Spleen (tissue), 11 donors: ENCODE data around the gene NBEA. TPM values are rescaled to one million over a fixed set of nuclear protein-coding genes. Genes with fewer than 3 reads are reported as not detected.

Experiments
- DNase-seq: peaks from one replicate; pipeline ENCODE4 v3.0.0-alpha.2; 2020
- H3K27ac ChIP-seq, 8 donors: fragments of 200-600 bp; sonication (generic) in 7 of 8; 1 replicate in 4 of 8; 2 replicates in 4 of 8; pipeline versions ENCODE4 v1.5.0 to v1.8.0; 2016 to 2021; ENCODE audit warnings: inconsistent platforms in 4 of 8, mild to moderate bottlenecking in 4 of 8, moderate library complexity in 1 of 8
- H3K27me3 ChIP-seq, 7 donors: fragments of 200-600 bp; sonication (generic) in 6 of 7; replicated peaks in 1 of 7; 1 replicate in 4 of 7; 2 replicates in 3 of 7; pipeline versions ENCODE4 v1.5.0 to v1.8.0; 2016 to 2021; ENCODE audit warnings: inconsistent platforms in 3 of 7, mild to moderate bottlenecking in 1 of 7
- H3K36me3 ChIP-seq, 6 donors: fragments of 200-600 bp; sonication (generic) in 5 of 6; 1 replicate in 4 of 6; 2 replicates in 2 of 6; pipeline versions ENCODE4 v1.5.0 to v1.8.0; 2016 to 2021; ENCODE audit warnings: inconsistent platforms in 2 of 6
- H3K4me1 ChIP-seq, 6 donors: fragments of 200-600 bp; sonication (generic) in 5 of 6; 1 replicate in 3 of 6; 2 replicates in 3 of 6; pipeline versions ENCODE4 v1.5.0 to v1.8.0; 2016 to 2021; ENCODE audit warnings: inconsistent platforms in 3 of 6
- H3K4me3 ChIP-seq, 8 donors: fragments of 200-600 bp; sonication (generic) in 7 of 8; 1 replicate in 4 of 8; 2 replicates in 4 of 8; pipeline versions ENCODE4 v1.5.0 to v1.8.0; 2016 to 2021; ENCODE audit warnings: inconsistent platforms in 4 of 8, mild to moderate bottlenecking in 4 of 8, moderate library complexity in 2 of 8
- H3K9me3 ChIP-seq, 8 donors: fragments of 200-600 bp; sonication (generic) in 7 of 8; 1 replicate in 4 of 8; 2 replicates in 4 of 8; pipeline versions ENCODE4 v1.5.0 to v1.8.0; 2016 to 2021; ENCODE audit warnings: inconsistent platforms in 4 of 8
- POLR2A ChIP-seq, 3 donors: fragments of 450-650 bp; IDR thresholded peaks; one replicate each; pipeline ENCODE4 v1.5.1; 2017; ENCODE audit warnings: antibody characterized with exemption in 3 of 3, mild to moderate bottlenecking in 1 of 3
- POLR2AphosphoS5 ChIP-seq, 3 donors: sonication (generic); formaldehyde crosslinking; IDR thresholded peaks; one replicate each; pipeline ENCODE4 v1.5.1; 2017; ENCODE audit warnings: antibody characterized with exemption in 3 of 3
- WGBS, 5 donors: extraction: QIAGEN DNeasy Blood & Tissue Kit in 3 of 5; methylation state at CpG; one replicate each; pipeline versions ENCODE4 v1.1.5 to v1.1.7; 2013 to 2018; 5-methylcytosine and 5-hydroxymethylcytosine counted together
- intact Hi-C: fragments of 100-400 bp; cut with DNase I; formaldehyde crosslinking; loops from one replicate; pipeline ENCODE4 v1.15.0; 2023; ENCODE audit warnings: low total_unique reads
- polyA plus RNA-seq, 3 donors: library from polyadenylated mRNA; stranded (reverse); fragments of 200-250 nt; gene quantifications; one replicate each; pipeline ENCODE4 v1.2.1, GENCODE V29; 2013
- total RNA-seq, 7 donors: library from RNA; depleted of rRNA in 3 of 7; stranded (reverse); fragments of >200 nt in 3 of 7; fragmentation: NEBNext Ultra II Directional in 4 of 7; extraction: Animal tissue kit (Norgen Biotek cat#: 25700) in 4 of 7; gene quantifications; one replicate each; pipeline versions ENCODE4 v1.1.0 to v1.2.1, GENCODE V29; 2016 to 2021
- TF ChIP-seq, protein P1 (sequence below), 11 experiments: fragments of 200-600 bp in 7 of 11; fragments of 450-650 bp in 4 of 11; sonication (generic) in 4 of 11; IDR thresholded peaks in 8 of 11; conservative IDR thresholded peaks in 3 of 11; 1 replicate in 7 of 11; 2 replicates in 4 of 11; pipeline versions ENCODE4 v1.4.0 to v1.8.0; 2016 to 2021; ENCODE audit warnings: antibody characterized with exemption in 11 of 11, inconsistent platforms in 4 of 11, mild to moderate bottlenecking in 1 of 11
- donor health status: healthy with polysubstance abuse.
- donor health status: DM: no; HTN: no; CAD: no; lungs with moderate emphysema.
- donor health status: DM: no; HTN: no; CAD: no.
- donor health status: Bipolar disorder and iron deficiency.
- donor health status: healthy.
- donor health status: DM: no; HTN: no; CAD: no.
- donor health status: DM: yes; HTN: yes; CAD: no.

Gene NBEA
- total and polyA plus RNA-seq, 10 donors, result 1.8 to 27.7 (median 12.9) TPM

DNA sequence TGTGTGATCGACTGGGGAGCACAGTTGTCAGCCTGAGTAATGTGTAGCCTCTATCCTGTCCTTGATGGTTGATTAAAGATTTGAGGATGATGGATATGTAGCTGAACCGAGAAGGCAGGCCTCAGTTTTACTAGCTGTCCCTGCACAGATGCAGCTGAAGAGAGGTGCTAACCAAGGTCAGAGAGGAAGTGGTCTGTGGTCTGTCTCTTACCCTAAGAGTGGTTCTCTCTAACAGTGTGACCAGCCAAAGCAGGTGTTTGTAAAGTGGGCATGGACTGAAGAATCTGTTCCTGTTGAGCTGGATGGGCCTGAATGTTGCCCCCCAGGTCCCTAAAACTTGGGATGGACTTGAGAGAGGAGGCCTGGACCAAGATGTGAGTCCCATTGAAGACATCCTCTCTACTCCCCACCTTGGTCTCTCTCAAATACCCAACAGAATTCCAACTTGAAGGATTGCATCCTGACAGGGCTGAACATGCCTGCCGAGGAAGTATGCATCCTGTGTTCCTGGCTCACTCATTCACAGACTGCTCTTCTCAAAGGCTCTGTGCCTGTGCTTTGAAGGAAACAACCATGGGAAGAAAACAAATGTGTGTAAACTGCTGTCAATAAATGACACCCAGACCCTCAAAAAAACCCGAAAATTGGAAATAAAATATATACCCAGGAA is 310.6 kb downstream of the NBEA start:
- Histone ChIP-seq H3K9me3 (peaks cover 0 to 28% (median 11%) of the 10 kb centered on the region in 8 donors), H3K4me3 (no peak overlapping the region), H3K27ac (no peak overlapping the region), H3K27me3 (no peaks in the 10 kb centered on the region), H3K4me1 (no peaks in the 10 kb centered on the region), H3K36me3 (peaks cover 0 to 11% (median 4%) of the 10 kb centered on the region in 6 donors)
- WGBS, 5 donors, result 63 to 78% (median 72%) methylated on average over 4 of the region's 4 CpGs
- intact Hi-C loops, result no loop called here
- TF ChIP-seq POLR2A (IDR thresholded peaks at IDR 0.05) (no peak), POLR2AphosphoS5 (IDR thresholded peaks at IDR 0.05) (no peak)
- TF ChIP-seq, protein P1, sequence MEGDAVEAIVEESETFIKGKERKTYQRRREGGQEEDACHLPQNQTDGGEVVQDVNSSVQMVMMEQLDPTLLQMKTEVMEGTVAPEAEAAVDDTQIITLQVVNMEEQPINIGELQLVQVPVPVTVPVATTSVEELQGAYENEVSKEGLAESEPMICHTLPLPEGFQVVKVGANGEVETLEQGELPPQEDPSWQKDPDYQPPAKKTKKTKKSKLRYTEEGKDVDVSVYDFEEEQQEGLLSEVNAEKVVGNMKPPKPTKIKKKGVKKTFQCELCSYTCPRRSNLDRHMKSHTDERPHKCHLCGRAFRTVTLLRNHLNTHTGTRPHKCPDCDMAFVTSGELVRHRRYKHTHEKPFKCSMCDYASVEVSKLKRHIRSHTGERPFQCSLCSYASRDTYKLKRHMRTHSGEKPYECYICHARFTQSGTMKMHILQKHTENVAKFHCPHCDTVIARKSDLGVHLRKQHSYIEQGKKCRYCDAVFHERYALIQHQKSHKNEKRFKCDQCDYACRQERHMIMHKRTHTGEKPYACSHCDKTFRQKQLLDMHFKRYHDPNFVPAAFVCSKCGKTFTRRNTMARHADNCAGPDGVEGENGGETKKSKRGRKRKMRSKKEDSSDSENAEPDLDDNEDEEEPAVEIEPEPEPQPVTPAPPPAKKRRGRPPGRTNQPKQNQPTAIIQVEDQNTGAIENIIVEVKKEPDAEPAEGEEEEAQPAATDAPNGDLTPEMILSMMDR (IDR thresholded peaks at IDR 0.05 in 8 of 11, conservative IDR thresholded peaks at IDR 0.05 in 3 of 11), result no peak
- no peak for DNase-seq

DNA sequence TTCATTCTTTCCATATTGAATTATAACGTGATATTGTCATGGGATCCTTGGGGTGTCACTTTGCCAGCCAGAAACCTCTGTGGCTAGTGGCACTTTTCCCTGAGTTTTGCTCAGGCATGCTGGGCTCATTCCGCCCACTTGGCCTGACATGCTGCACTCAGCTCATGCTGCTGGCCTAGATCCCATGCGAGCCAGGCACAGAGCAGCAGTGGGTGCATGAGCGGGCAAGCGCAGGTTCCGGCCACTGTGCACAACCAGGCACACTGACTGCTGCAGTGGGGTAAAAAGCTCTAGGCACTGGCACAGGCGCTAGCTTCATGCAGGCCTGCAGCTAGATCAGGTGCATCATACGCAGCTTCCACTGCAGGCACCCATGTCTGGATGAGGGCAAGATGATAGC is 313.2 kb downstream of the NBEA start:
- 95 to 99% (median 97%) methylated on average over 7 to 8 of the region's 8 CpGs for WGBS, 5 donors
- Histone ChIP-seq H3K4me1 (no peaks in the 10 kb centered on the region), H3K27me3 (no peaks in the 10 kb centered on the region), H3K36me3 (peaks cover 0 to 11% (median 4%) of the 10 kb centered on the region in 6 donors), H3K27ac (no peak overlapping the region), H3K9me3 (peaks cover 0 to 28% (median 11%) of the 10 kb centered on the region in 8 donors), H3K4me3 (no peak overlapping the region)
- intact Hi-C loops, result no loop called here
- TF ChIP-seq, protein P1 (IDR thresholded peaks at IDR 0.05 in 8 of 11, conservative IDR thresholded peaks at IDR 0.05 in 3 of 11), result no peak
- TF ChIP-seq POLR2AphosphoS5 (IDR thresholded peaks at IDR 0.05) (no peak), POLR2A (IDR thresholded peaks at IDR 0.05) (no peak)
- DNase-seq, result no peak

DNA sequence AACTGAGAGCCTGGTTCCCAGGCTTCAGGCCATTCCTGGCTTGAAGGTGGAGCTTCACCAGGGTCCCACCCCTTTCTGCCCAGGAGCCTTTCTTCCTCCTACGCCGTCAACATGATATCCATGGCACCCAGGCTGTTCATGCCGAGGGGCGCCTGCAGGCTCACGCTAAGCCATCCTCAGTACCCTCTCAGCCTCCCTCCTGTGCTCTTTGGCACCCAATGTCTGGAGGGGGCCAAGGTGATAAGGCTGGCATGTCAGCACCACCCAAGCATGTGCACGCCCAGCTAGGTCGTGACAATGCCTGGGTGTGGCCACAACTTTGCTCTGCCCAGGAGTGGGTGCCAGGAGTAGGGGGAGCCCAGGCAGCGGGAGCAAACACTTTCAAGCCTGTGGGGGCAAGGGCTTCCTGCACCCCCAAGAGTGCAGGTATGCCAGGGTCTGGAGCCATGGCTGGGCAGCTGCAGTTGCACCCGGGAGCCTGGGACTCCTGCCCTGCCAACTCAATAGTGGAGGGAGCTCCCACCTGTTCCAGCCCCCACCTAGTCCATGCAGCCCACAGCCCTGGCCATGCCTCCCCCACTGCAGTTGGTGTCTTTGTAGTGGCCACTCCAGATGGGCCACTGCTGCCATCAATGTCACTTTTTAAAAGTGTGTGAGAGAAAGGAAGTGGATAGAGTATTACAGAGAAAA is 314.5 kb downstream of the NBEA start:
- DNase-seq, result no peak
- TF ChIP-seq, protein P1 (IDR thresholded peaks at IDR 0.05 in 8 of 11, conservative IDR thresholded peaks at IDR 0.05 in 3 of 11), result no peak
- no peak for TF ChIP-seq POLR2AphosphoS5 (IDR thresholded peaks at IDR 0.05)
- no peak for TF ChIP-seq POLR2A (IDR thresholded peaks at IDR 0.05)
- no peaks in the 10 kb centered on the region for H3K4me1 ChIP-seq
- intact Hi-C loops, result no loop called here
- 87 to 98% (median 96%) methylated on average over 5 to 9 of the region's 9 CpGs for WGBS, 5 donors
- no peaks in the 10 kb centered on the region for H3K27me3 ChIP-seq
- peaks cover 0 to 22% (median 11%) of the 10 kb centered on the region in 8 donors for H3K9me3 ChIP-seq
- no peak overlapping the region for H3K27ac ChIP-seq
- peaks cover 0 to 5% (median 1%) of the 10 kb centered on the region in 6 donors for H3K36me3 ChIP-seq
- no peak overlapping the region for H3K4me3 ChIP-seq

DNA sequence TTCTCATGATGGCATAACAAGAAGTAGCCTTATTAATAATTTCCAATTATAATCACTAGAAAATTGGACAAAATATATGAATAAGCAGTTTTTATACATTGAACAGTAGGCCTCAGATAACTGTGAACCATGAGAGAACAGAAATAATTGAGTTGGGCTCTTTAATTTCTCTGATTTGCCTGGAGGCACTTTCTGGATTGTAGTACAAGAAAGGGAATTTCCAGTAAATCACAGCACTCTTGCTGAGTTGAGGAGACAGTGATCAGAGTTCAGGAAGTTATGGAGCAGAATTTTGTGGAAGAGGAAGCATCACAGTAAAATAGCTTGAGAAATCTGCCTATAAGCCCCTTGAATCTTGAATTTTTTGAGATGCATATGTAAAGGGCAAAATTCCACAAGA is 318.2 kb downstream of the NBEA start:
- peaks cover 0 to 27% (median 18%) of the 10 kb centered on the region in 8 donors for H3K9me3 ChIP-seq
- no peak overlapping the region for H3K27ac ChIP-seq
- no peaks in the 10 kb centered on the region for H3K36me3 ChIP-seq
- TF ChIP-seq, protein P1 (IDR thresholded peaks at IDR 0.05 in 8 of 11, conservative IDR thresholded peaks at IDR 0.05 in 3 of 11), result no peak
- no peak for TF ChIP-seq POLR2AphosphoS5 (IDR thresholded peaks at IDR 0.05)
- no peak for TF ChIP-seq POLR2A (IDR thresholded peaks at IDR 0.05)
- H3K4me1 ChIP-seq, result no peaks in the 10 kb centered on the region
- no peaks in the 10 kb centered on the region for H3K27me3 ChIP-seq
- no peak for DNase-seq
- H3K4me3 ChIP-seq, result no peak overlapping the region
- intact Hi-C loops, result no loop called here
